Upper lobe of left lung (tissue), 6 donors: ENCODE data around the gene JPH4. TPM values are rescaled to one million over a fixed set of nuclear protein-coding genes. Genes with fewer than 3 reads are reported as not detected.

Source experiments
- ATAC-seq, 2 donors: fragments of 200-7000 bp; cut with Tn5 transposase; one replicate each; pipeline ENCODE4 v1.9.1; 2022; ENCODE audit warnings: mild to moderate bottlenecking in 2 of 2, moderate library complexity in 2 of 2; ENCODE audit not compliant: low FRiP score in 2 of 2
- DNase-seq, 2 donors: peaks; one replicate each; pipeline ENCODE4 v3.0.0-alpha.2; 2019 to 2020
- H3K27ac ChIP-seq, 4 donors: fragments of 200-600 bp; sonication (generic); one replicate each; pipeline ENCODE4 v1.5.1; 2016 to 2019
- H3K27me3 ChIP-seq, 4 donors: fragments of 200-600 bp; sonication (generic); one replicate each; pipeline ENCODE4 v1.5.1; 2017 to 2019
- H3K36me3 ChIP-seq, 4 donors: fragments of 200-600 bp; sonication (generic); one replicate each; pipeline ENCODE4 v1.5.1; 2016 to 2019
- H3K4me1 ChIP-seq, 4 donors: fragments of 200-600 bp; sonication (generic); one replicate each; pipeline ENCODE4 v1.5.1; 2018 to 2019
- H3K4me3 ChIP-seq, 4 donors: fragments of 200-600 bp; sonication (generic); one replicate each; pipeline ENCODE4 v1.5.1; 2017 to 2019; ENCODE audit warnings: mild to moderate bottlenecking in 2 of 4, moderate library complexity in 1 of 4
- H3K9me3 ChIP-seq, 4 donors: fragments of 200-600 bp; sonication (generic); one replicate each; pipeline ENCODE4 v1.5.1; 2018 to 2019
- EP300 ChIP-seq, 4 donors: sonication (generic); formaldehyde crosslinking; IDR thresholded peaks; one replicate each; pipeline ENCODE4 v1.5.1; 2017; ENCODE audit warnings: antibody characterized with exemption in 4 of 4, control low read depth in 2 of 4
- POLR2A ChIP-seq, 4 donors: fragments of 450-650 bp; IDR thresholded peaks; one replicate each; pipeline ENCODE4 v1.5.1; 2016 to 2017; ENCODE audit warnings: antibody characterized with exemption in 4 of 4, mild to moderate bottlenecking in 2 of 4
- POLR2AphosphoS5 ChIP-seq, 2 donors: sonication (generic); formaldehyde crosslinking; IDR thresholded peaks; one replicate each; pipeline ENCODE4 v1.5.1; 2017; ENCODE audit warnings: antibody characterized with exemption in 2 of 2
- WGBS, 2 donors: methylation state at CpG; one replicate each; pipeline ENCODE4 v1.1.5; 2017 to 2018; 5-methylcytosine and 5-hydroxymethylcytosine counted together
- total RNA-seq, 6 donors: library from RNA; depleted of rRNA in 4 of 6; stranded (reverse); fragments of >200 nt in 4 of 6; gene quantifications; one replicate each; pipeline versions ENCODE4 v1.1.0 to v1.2.1, GENCODE V29; 2016 to 2021
- TF ChIP-seq, protein P1 (sequence below), 6 experiments: fragments of 450-650 bp in 4 of 6; fragments of 200-600 bp in 2 of 6; sonication (generic) in 2 of 6; IDR thresholded peaks; one replicate each; pipeline ENCODE4 v1.5.1; 2016 to 2019; ENCODE audit warnings: antibody characterized with exemption in 6 of 6
- donor health status: DM: no; HTN: no; CAD: no; lungs with moderate emphysema.
- donor health status: DM: no; HTN: yes; CAD: no; lungs with severe emphysema.

The JPH4 gene
- total RNA-seq, 6 donors from 2014 or later, result 0.69 to 6.5 (median 2.5) TPM

GRCh38 chr14:23543403-23543802, 35.2 kb downstream of the JPH4 start:
- Histone ChIP-seq H3K4me3 (no peak overlapping the region), H3K27ac (no peak overlapping the region), H3K9me3 (no peaks in the 10 kb centered on the region), H3K27me3 (no peaks in the 10 kb centered on the region), H3K36me3 (no peaks in the 10 kb centered on the region), H3K4me1 (peaks cover 0 to 6% (median 4%) of the 10 kb centered on the region in 4 donors)
- WGBS, 2 donors, result 97 to 99% methylated on average over 5 of the region's 5 CpGs
- no peak for ATAC-seq
- TF ChIP-seq POLR2A (IDR thresholded peaks at IDR 0.05) (no peak), EP300 (IDR thresholded peaks at IDR 0.05) (no peak), POLR2AphosphoS5 (IDR thresholded peaks at IDR 0.05) (no peak)
- TF ChIP-seq, protein P1, sequence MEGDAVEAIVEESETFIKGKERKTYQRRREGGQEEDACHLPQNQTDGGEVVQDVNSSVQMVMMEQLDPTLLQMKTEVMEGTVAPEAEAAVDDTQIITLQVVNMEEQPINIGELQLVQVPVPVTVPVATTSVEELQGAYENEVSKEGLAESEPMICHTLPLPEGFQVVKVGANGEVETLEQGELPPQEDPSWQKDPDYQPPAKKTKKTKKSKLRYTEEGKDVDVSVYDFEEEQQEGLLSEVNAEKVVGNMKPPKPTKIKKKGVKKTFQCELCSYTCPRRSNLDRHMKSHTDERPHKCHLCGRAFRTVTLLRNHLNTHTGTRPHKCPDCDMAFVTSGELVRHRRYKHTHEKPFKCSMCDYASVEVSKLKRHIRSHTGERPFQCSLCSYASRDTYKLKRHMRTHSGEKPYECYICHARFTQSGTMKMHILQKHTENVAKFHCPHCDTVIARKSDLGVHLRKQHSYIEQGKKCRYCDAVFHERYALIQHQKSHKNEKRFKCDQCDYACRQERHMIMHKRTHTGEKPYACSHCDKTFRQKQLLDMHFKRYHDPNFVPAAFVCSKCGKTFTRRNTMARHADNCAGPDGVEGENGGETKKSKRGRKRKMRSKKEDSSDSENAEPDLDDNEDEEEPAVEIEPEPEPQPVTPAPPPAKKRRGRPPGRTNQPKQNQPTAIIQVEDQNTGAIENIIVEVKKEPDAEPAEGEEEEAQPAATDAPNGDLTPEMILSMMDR (IDR thresholded peaks at IDR 0.05), result no peak
- DNase-seq, result no peak

GRCh38 chr14:23542261-23542660, 36.3 kb downstream of the JPH4 start:
- ATAC-seq (no peak), DNase-seq (no peak)
- Histone ChIP-seq H3K27me3 (no peaks in the 10 kb centered on the region), H3K9me3 (no peaks in the 10 kb centered on the region), H3K4me3 (no peak overlapping the region), H3K4me1 (peaks cover 0 to 6% (median 4%) of the 10 kb centered on the region in 4 donors), H3K27ac (no peak overlapping the region), H3K36me3 (no peaks in the 10 kb centered on the region)
- WGBS, 2 donors, result 77 to 78% methylated on average over 5 of the region's 5 CpGs
- TF ChIP-seq POLR2A (IDR thresholded peaks at IDR 0.05), result no peak
- no peak for TF ChIP-seq EP300 (IDR thresholded peaks at IDR 0.05)
- TF ChIP-seq, protein P1 (IDR thresholded peaks at IDR 0.05), result no peak
- no peak for TF ChIP-seq POLR2AphosphoS5 (IDR thresholded peaks at IDR 0.05)

DNA sequence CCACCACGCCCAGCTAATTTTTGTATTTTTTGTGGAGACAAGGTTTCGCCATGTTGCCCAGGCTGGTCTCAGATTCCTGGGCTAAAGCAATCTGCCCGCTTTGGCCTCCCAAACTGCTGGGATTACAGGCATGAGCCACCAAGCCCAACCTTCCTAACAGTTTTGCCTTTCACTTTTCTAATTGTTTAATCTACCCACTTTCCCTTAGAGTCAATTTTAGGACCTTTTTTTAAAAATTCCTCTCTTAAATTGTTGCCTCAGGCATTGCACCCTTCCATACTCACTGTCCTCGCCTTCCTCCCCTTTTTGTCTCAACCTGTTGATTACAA, 38.5 kb downstream of the JPH4 start:
- no peak overlapping the region for H3K27ac ChIP-seq
- H3K36me3 ChIP-seq, result no peaks in the 10 kb centered on the region
- no peak for ATAC-seq
- DNase-seq, result no peak
- WGBS, 2 donors, result 92 to 93% methylated on average over 4 of the region's 4 CpGs
- no peak for TF ChIP-seq POLR2AphosphoS5 (IDR thresholded peaks at IDR 0.05)
- TF ChIP-seq, protein P1 (IDR thresholded peaks at IDR 0.05), result no peak
- H3K4me3 ChIP-seq, result no peak overlapping the region
- H3K9me3 ChIP-seq, result no peaks in the 10 kb centered on the region
- H3K27me3 ChIP-seq, result no peaks in the 10 kb centered on the region
- H3K4me1 ChIP-seq, result peaks cover 0 to 5% (median 4%) of the 10 kb centered on the region in 4 donors

- Histone ChIP-seq H3K27ac (no peak overlapping the region), H3K9me3 (no peaks in the 10 kb centered on the region), H3K27me3 (no peaks in the 10 kb centered on the region), H3K4me3 (no peak overlapping the region), H3K4me1 (peaks cover 0 to 1% (median 0%) of the 10 kb centered on the region in 4 donors), H3K36me3 (peaks cover 0 to 6% (median 0%) of the 10 kb centered on the region in 4 donors)
- 45 to 48% methylated on average over 10 of the region's 10 CpGs for WGBS, 2 donors
- no peak for TF ChIP-seq EP300 (IDR thresholded peaks at IDR 0.05)
- TF ChIP-seq POLR2A (IDR thresholded peaks at IDR 0.05), result no peak
- TF ChIP-seq, protein P1 (IDR thresholded peaks at IDR 0.05), result peak; percentile 37 to 72 (median 66)
- no peak for TF ChIP-seq POLR2AphosphoS5 (IDR thresholded peaks at IDR 0.05)
- ATAC-seq (peak; percentile 70 to 80), DNase-seq (no peak)
Measured at GRCh38 chr14:23539248-23540140, 39.1 kb downstream of the JPH4 start.

DNA sequence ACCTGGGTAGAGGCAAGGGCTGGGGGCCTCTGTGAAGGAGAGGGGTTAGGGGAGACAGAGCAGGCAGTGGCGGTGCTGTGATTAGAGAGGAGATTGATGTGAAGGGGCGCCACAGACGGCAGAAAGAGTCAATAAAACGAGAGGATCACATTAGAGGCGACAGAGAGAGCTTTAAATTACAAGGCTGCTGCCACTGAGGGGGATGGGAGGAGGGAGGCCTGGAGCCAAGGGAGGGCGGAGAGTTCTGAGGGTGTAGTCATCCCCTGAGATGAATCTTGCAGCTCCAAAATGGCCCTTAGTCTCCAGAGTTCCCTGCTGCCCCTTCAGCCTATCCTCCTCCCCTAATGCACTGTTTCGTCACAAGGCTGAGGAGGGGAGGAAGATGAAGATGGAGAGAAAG, 39.8 kb downstream of the JPH4 start:
- Histone ChIP-seq H3K27ac (no peak overlapping the region), H3K4me3 (no peak overlapping the region), H3K27me3 (no peaks in the 10 kb centered on the region), H3K36me3 (peaks cover 0 to 6% (median 0%) of the 10 kb centered on the region in 4 donors), H3K9me3 (no peaks in the 10 kb centered on the region), H3K4me1 (no peaks in the 10 kb centered on the region)
- ATAC-seq (peak in 1 of 2 donors; percentile 39), DNase-seq (no peak)
- TF ChIP-seq POLR2A (IDR thresholded peaks at IDR 0.05) (no peak), EP300 (IDR thresholded peaks at IDR 0.05) (no peak), POLR2AphosphoS5 (IDR thresholded peaks at IDR 0.05) (no peak)
- TF ChIP-seq, protein P1 (IDR thresholded peaks at IDR 0.05), result no peak
- WGBS, 2 donors, result 50 to 64% methylated on average over 7 of the region's 7 CpGs
